Fibroblast of lung (primary cell): ENCODE data around the gene ZNF185. TPM values are rescaled to one million over a fixed set of nuclear protein-coding genes. Genes with fewer than 3 reads are reported as not detected.

ENCODE experiments used
- DNase-seq, 2 donors: peaks; one replicate each; pipeline versions ENCODE4 v3.0.0 to v3.0.0-alpha.2; 2010; ENCODE audit warnings: low read depth in 2 of 2
- H2AFZ ChIP-seq: 2 replicates; pipeline ENCODE4 v1.5.1; 2012; ENCODE audit warnings: low read length, control low read depth, inconsistent platforms
- H3K27ac ChIP-seq: 2 replicates; pipeline ENCODE4 v1.5.1; 2011; ENCODE audit warnings: low read length, control low read depth; ENCODE audit not compliant: insufficient read depth
- H3K27me3 ChIP-seq: 2 replicates; pipeline ENCODE4 v1.5.1; 2011; ENCODE audit warnings: mild to moderate bottlenecking, low read length; ENCODE audit not compliant: control insufficient read depth, insufficient read depth
- H3K36me3 ChIP-seq: 2 replicates; pipeline ENCODE4 v1.5.1; 2011; ENCODE audit warnings: low read length; ENCODE audit not compliant: control insufficient read depth, insufficient read depth
- H3K4me1 ChIP-seq: 2 replicates; pipeline ENCODE4 v1.5.1; 2011; ENCODE audit warnings: low read length; ENCODE audit not compliant: control insufficient read depth, insufficient read depth; ENCODE audit errors: extremely low read depth
- H3K4me2 ChIP-seq: 2 replicates; pipeline ENCODE4 v1.5.1; 2011; ENCODE audit warnings: low read length, control low read depth; ENCODE audit not compliant: insufficient read depth; ENCODE audit errors: extremely low read depth
- H3K4me3 ChIP-seq, 4 experiments: fragments of 200-600 bp in 1 of 4; sonication (generic) in 1 of 4; replicated peaks in 1 of 4; 2 replicates each; pipeline ENCODE4 v1.5.1; 2011 to 2016; ENCODE audit warnings: low read length in 4 of 4, low read depth in 3 of 4, mild to moderate bottlenecking in 3 of 4, control low read depth in 2 of 4, inconsistent platforms in 1 of 4, mixed read lengths in 1 of 4; ENCODE audit not compliant: insufficient read depth in 1 of 4; ENCODE audit errors: control extremely low read depth in 1 of 4
- H3K79me2 ChIP-seq: 2 replicates; pipeline ENCODE4 v1.5.1; 2012; ENCODE audit warnings: mild to moderate bottlenecking, low read length, inconsistent platforms; ENCODE audit not compliant: control insufficient read depth, insufficient read depth
- H3K9ac ChIP-seq: 2 replicates; pipeline ENCODE4 v1.5.1; 2011; ENCODE audit warnings: mild to moderate bottlenecking, low read length, control low read depth; ENCODE audit not compliant: insufficient read depth
- H3K9me3 ChIP-seq: 2 replicates; pipeline ENCODE4 v1.5.1; 2012; ENCODE audit warnings: low read depth, low read length; ENCODE audit not compliant: control insufficient read depth, insufficient read depth
- H4K20me1 ChIP-seq: 2 replicates; pipeline ENCODE4 v1.5.1; 2011; ENCODE audit warnings: low read length; ENCODE audit not compliant: control insufficient read depth, insufficient read depth; ENCODE audit errors: extremely low read depth
- CTCF ChIP-seq, 2 donors: IDR thresholded peaks in 1 of 2; conservative IDR thresholded peaks in 1 of 2; 1 replicate in 1 of 2; 2 replicates in 1 of 2; pipeline ENCODE4 v1.5.1; 2011 to 2012; ENCODE audit warnings: low read length in 2 of 2, control low read depth in 1 of 2, inconsistent platforms in 1 of 2, low read depth in 1 of 2, mild to moderate bottlenecking in 1 of 2
- EZH2 ChIP-seq: IDR thresholded peaks from 2 replicates; pipeline ENCODE4 v1.5.1; 2012; ENCODE audit warnings: low read length, control low read depth, mild to moderate bottlenecking; ENCODE audit errors: missing control alignments
- polyA plus RNA-seq, 2 donors: library from polyadenylated mRNA; depleted of rRNA in 1 of 2; stranded (reverse) in 1 of 2; unstranded in 1 of 2; fragments of >200 nt; gene quantifications; 2 replicates each; pipeline ENCODE4 v1.2.1, GENCODE V29; 2011 to 2012; ENCODE audit warnings: missing spikeins in 1 of 2
- total RNA-seq: library from RNA; depleted of rRNA; stranded (reverse); fragments of >200 nt; gene quantifications from 2 replicates; pipeline ENCODE4 v1.2.1, GENCODE V29; 2014

Gene ZNF185
- total and polyA plus RNA-seq, 2 donors (not counting 1 experiment from before 2014, with no cell fraction given) = 0.66 to 4.2 TPM

- TF ChIP-seq EZH2 = no peak
- no peak for TF ChIP-seq CTCF (conservative IDR thresholded peaks at IDR 0.05 in 1 of 2, IDR thresholded peaks at IDR 0.05 in 1 of 2; ENCODE audit: low read depth in 1 of 2, low read length in 2 of 2)
- Histone ChIP-seq H4K20me1 (no peaks in the 10 kb centered on the region), H3K9ac (no peak overlapping the region), H3K4me3 (no peak overlapping the region), H3K79me2 (no peaks in the 10 kb centered on the region), H3K36me3 (no peaks in the 10 kb centered on the region), H3K4me2 (no peak overlapping the region), H3K27me3 (no peaks in the 10 kb centered on the region), H3K27ac (no peak overlapping the region), H3K9me3 (no peaks in the 10 kb centered on the region), H3K4me1 (no peaks in the 10 kb centered on the region), H2AFZ (no peak overlapping the region)
- no peak for DNase-seq
Observed at GRCh38 chrX:152925835-152926234, 28.0 kb downstream of the ZNF185 start.

GRCh38 chrX:152926279-152926678, 28.4 kb downstream of the ZNF185 start:
- no peaks in the 10 kb centered on the region for H3K36me3 ChIP-seq
- peak; percentile 64 to 67 for DNase-seq
- H3K4me3 ChIP-seq = no peak overlapping the region
- peak; percentile 46 to 60 for TF ChIP-seq CTCF (conservative IDR thresholded peaks at IDR 0.05 in 1 of 2, IDR thresholded peaks at IDR 0.05 in 1 of 2; ENCODE audit: low read depth in 1 of 2, low read length in 2 of 2)
- TF ChIP-seq EZH2 = no peak
- H4K20me1 ChIP-seq = no peaks in the 10 kb centered on the region
- no peaks in the 10 kb centered on the region for H3K4me1 ChIP-seq
- H3K27me3 ChIP-seq = no peaks in the 10 kb centered on the region
- H3K27ac ChIP-seq = no peak overlapping the region
- no peak overlapping the region for H3K9ac ChIP-seq
- no peak overlapping the region for H2AFZ ChIP-seq
- H3K4me2 ChIP-seq = no peak overlapping the region
- H3K9me3 ChIP-seq = no peaks in the 10 kb centered on the region
- H3K79me2 ChIP-seq = no peaks in the 10 kb centered on the region

- TF ChIP-seq EZH2 = no peak
- no peak for TF ChIP-seq CTCF (conservative IDR thresholded peaks at IDR 0.05 in 1 of 2, IDR thresholded peaks at IDR 0.05 in 1 of 2; ENCODE audit: low read depth in 1 of 2, low read length in 2 of 2)
- Histone ChIP-seq H4K20me1 (no peaks in the 10 kb centered on the region), H3K36me3 (no peaks in the 10 kb centered on the region), H3K9ac (no peak overlapping the region), H3K79me2 (no peaks in the 10 kb centered on the region), H3K4me2 (no peak overlapping the region), H2AFZ (no peak overlapping the region), H3K4me3 (no peak overlapping the region), H3K9me3 (no peaks in the 10 kb centered on the region), H3K27me3 (no peaks in the 10 kb centered on the region), H3K27ac (no peak overlapping the region), H3K4me1 (no peaks in the 10 kb centered on the region)
- DNase-seq = no peak
Observed at GRCh38 chrX:152926923-152927322, 29.1 kb downstream of the ZNF185 start.
